ENCODE measurements around the gene IDH3A. TPM values are rescaled to one million over a fixed set of nuclear protein-coding genes. Genes with fewer than 3 reads are reported as not detected.

IDH3A gene
- total RNA-seq, 1 experiment from 2014 or later, result 40.2 TPM

- H3K23me2 ChIP-seq (ENCODE audit: insufficient read length, low read depth, low read length, poor library complexity, severe bottlenecking), result no peaks in the 10 kb centered on the region
- no peak overlapping the region for H3K4me2 ChIP-seq (ENCODE audit: insufficient read depth, insufficient read length, low read length)
- H3K14ac ChIP-seq (ENCODE audit: insufficient read depth, low read length), result peak overlapping the region; percentile 55; the same call in 1 of the 2 replicates
- H3T11ph ChIP-seq (ENCODE audit: low read length), result no peak overlapping the region
- peak; percentile 20 for DNase-seq
- no peak overlapping the region for H2BK120ac ChIP-seq (ENCODE audit: low read depth, low read length, poor library complexity, severe bottlenecking)
- H3K79me1 ChIP-seq (ENCODE audit: insufficient read depth, low read depth, low read length, poor library complexity, severe bottlenecking), result no peaks in the 10 kb centered on the region
- H3K9me3 Mint-ChIP-seq, result no peaks in the 10 kb centered on the region
- H2BK15ac ChIP-seq (ENCODE audit: low read depth, low read length), result no peak overlapping the region
- no peak overlapping the region for H2BK12ac ChIP-seq (ENCODE audit: insufficient read length, low read depth, low read length)
- no peaks in the 10 kb centered on the region for H3K4me1 ChIP-seq (ENCODE audit: insufficient read depth, low read length)
- H3K4ac ChIP-seq (ENCODE audit: low read depth, low read length), result no peak overlapping the region
- no peak overlapping the region for H4K91ac ChIP-seq (ENCODE audit: insufficient read length, low read depth, low read length)
- no peak overlapping the region for H3K9ac ChIP-seq (ENCODE audit: extremely low read depth, insufficient read length, low read length)
- H3K23ac ChIP-seq (ENCODE audit: insufficient read length, low read depth, low read length), result no peak overlapping the region
- H3K27me3 ChIP-seq (ENCODE audit: insufficient read depth, low read length), result no peaks in the 10 kb centered on the region
- H4K8ac ChIP-seq (replicated peaks; ENCODE audit: insufficient read length, low read depth, low read length), result no peak overlapping the region
- H2BK5ac ChIP-seq (ENCODE audit: insufficient read length, low read length), result no peak overlapping the region
- TF ChIP-seq, protein P1, sequence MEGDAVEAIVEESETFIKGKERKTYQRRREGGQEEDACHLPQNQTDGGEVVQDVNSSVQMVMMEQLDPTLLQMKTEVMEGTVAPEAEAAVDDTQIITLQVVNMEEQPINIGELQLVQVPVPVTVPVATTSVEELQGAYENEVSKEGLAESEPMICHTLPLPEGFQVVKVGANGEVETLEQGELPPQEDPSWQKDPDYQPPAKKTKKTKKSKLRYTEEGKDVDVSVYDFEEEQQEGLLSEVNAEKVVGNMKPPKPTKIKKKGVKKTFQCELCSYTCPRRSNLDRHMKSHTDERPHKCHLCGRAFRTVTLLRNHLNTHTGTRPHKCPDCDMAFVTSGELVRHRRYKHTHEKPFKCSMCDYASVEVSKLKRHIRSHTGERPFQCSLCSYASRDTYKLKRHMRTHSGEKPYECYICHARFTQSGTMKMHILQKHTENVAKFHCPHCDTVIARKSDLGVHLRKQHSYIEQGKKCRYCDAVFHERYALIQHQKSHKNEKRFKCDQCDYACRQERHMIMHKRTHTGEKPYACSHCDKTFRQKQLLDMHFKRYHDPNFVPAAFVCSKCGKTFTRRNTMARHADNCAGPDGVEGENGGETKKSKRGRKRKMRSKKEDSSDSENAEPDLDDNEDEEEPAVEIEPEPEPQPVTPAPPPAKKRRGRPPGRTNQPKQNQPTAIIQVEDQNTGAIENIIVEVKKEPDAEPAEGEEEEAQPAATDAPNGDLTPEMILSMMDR (conservative IDR thresholded peaks at IDR 0.05), result no peak
- no peak overlapping the region for H3K27ac Mint-ChIP-seq
- no peaks in the 10 kb centered on the region for H3K79me2 ChIP-seq (ENCODE audit: insufficient read depth, low read length)
- no peaks in the 10 kb centered on the region for H4K20me1 ChIP-seq (ENCODE audit: control insufficient read depth, insufficient read depth, insufficient read length)
- H3K56ac ChIP-seq (ENCODE audit: insufficient read length, low read depth, low read length), result no peak overlapping the region
- H3K4me1 Mint-ChIP-seq, result peaks cover 6 to 7% of the 10 kb centered on the region in 2 experiments; a peak in 3 of 4 replicates
- H3K4me3 Mint-ChIP-seq, result no peak overlapping the region
- H3K27ac ChIP-seq (ENCODE audit: insufficient read length, low read depth, low read length), result no peak overlapping the region
- H2AFZ ChIP-seq (ENCODE audit: low read length), result no peak overlapping the region
- H3K9me3 ChIP-seq (ENCODE audit: control insufficient read depth, low read depth, low read length), result no peaks in the 10 kb centered on the region
- peaks cover 2% of the 10 kb centered on the region for H3K27me3 Mint-ChIP-seq (ENCODE audit: low read depth)
- no peak overlapping the region for H3K18ac ChIP-seq (ENCODE audit: insufficient read length, low read depth, low read length)
- H2AK5ac ChIP-seq (ENCODE audit: insufficient read length, low read length), result no peak overlapping the region
- WGBS (ENCODE audit: extremely low coverage, insufficient read length, low lambda C conversion rate), result no CpG with 5 or more reads among the region's 14 CpGs
- H4K5ac ChIP-seq (ENCODE audit: insufficient read length, low read depth, low read length), result no peak overlapping the region
- H3K36me3 Mint-ChIP-seq (ENCODE audit: insufficient read depth in 1 of 3, low read depth in 3 of 3), result no peaks in the 10 kb centered on the region
- no peak overlapping the region for H2BK20ac ChIP-seq (ENCODE audit: low read depth, low read length, poor library complexity, severe bottlenecking)
Observed at GRCh38 chr15:78203346-78204225, 54.4 kb downstream of the IDH3A start.
